ENCODE measurements around the gene PSMC3IP.

Gene PSMC3IP

DNA sequence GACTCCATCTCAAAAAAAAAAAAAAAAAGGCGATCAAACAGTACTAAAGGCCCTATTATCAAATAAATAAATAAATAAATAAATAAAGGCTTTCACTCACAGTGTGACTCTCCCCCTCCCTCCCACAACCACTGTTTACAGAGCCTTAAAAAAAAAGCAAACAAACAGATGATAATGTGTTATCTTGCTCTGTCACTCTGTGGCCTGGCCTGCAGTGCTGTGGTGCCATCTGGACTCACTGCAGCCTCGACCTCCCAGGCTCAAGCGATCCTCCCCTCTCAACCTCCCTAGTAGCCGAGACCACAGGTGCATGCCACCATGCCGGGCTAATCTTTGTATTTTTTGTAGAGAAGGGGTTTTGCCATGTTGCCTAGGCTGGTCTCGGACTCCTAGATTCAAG lies 49.6 kb downstream of the PSMC3IP start:
- H3K4me1 ChIP-seq (ENCODE audit: control insufficient read depth, low read length): peaks cover 23% of the 10 kb centered on the region
- H3K4me2 ChIP-seq (ENCODE audit: low read length): no peak overlapping the region
- peaks cover 7% of the 10 kb centered on the region; the same call in 1 of the 2 replicates for H3K27me3 ChIP-seq (ENCODE audit: control insufficient read depth, low read length)
- no peaks in the 10 kb centered on the region for H3K79me2 ChIP-seq (ENCODE audit: control insufficient read depth, low read length)
- H4K20me1 ChIP-seq (ENCODE audit: control insufficient read depth, insufficient read depth, low read depth, low read length): no peaks in the 10 kb centered on the region
- H3K36me3 ChIP-seq (ENCODE audit: control insufficient read depth, low read length): no peaks in the 10 kb centered on the region
- H3K9me2 ChIP-seq (replicated peaks; ENCODE audit: control insufficient read depth, low read length): no peaks in the 10 kb centered on the region
- no peak overlapping the region for H3K4me3 ChIP-seq (ENCODE audit: low read length)
- H3F3A ChIP-seq (ENCODE audit: control insufficient read depth, insufficient read depth): peaks cover 17% of the 10 kb centered on the region
- H3K9me3 ChIP-seq (ENCODE audit: control insufficient read depth, insufficient read depth, low read length): no peaks in the 10 kb centered on the region
- TF ChIP-seq EZH2phosphoT487 (IDR thresholded peaks at IDR 0.05; ENCODE audit: borderline replicate concordance, low read length): no peak
- TF ChIP-seq, protein P1, sequence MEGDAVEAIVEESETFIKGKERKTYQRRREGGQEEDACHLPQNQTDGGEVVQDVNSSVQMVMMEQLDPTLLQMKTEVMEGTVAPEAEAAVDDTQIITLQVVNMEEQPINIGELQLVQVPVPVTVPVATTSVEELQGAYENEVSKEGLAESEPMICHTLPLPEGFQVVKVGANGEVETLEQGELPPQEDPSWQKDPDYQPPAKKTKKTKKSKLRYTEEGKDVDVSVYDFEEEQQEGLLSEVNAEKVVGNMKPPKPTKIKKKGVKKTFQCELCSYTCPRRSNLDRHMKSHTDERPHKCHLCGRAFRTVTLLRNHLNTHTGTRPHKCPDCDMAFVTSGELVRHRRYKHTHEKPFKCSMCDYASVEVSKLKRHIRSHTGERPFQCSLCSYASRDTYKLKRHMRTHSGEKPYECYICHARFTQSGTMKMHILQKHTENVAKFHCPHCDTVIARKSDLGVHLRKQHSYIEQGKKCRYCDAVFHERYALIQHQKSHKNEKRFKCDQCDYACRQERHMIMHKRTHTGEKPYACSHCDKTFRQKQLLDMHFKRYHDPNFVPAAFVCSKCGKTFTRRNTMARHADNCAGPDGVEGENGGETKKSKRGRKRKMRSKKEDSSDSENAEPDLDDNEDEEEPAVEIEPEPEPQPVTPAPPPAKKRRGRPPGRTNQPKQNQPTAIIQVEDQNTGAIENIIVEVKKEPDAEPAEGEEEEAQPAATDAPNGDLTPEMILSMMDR (IDR thresholded peaks at IDR 0.05; ENCODE audit: low read depth, low read length, poor library complexity, severe bottlenecking): no peak
- no peak overlapping the region for H3K27ac ChIP-seq (ENCODE audit: low read depth, low read length)

DNA sequence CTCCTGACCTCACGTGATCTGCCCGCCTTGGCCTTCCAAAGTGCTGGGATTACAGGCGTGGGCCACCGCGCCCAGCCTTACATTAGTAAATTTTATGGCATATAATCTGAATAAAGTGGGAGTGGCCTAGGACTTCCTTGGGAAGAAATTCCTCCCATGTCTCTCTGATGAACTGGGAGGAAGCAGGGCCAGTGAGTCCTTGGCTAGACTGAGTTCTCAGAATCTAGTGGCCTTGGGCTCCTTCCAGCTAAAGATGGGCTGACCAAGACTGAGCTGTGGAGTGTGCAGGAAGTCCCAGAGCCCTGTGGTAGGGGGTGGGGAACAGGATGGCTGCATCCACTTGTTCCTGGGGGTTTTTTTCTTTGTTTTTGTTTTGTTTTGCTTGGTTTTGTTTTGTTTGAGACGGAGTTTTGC lies 51.5 kb downstream of the PSMC3IP start:
- Histone ChIP-seq H3K4me1 (ENCODE audit: control insufficient read depth, low read length) (peaks cover 13% of the 10 kb centered on the region), H3K9me3 (ENCODE audit: control insufficient read depth, insufficient read depth, low read length) (no peaks in the 10 kb centered on the region), H3K79me2 (ENCODE audit: control insufficient read depth, low read length) (no peaks in the 10 kb centered on the region), H3F3A (ENCODE audit: control insufficient read depth, insufficient read depth) (peaks cover 9% of the 10 kb centered on the region), H3K36me3 (ENCODE audit: control insufficient read depth, low read length) (no peaks in the 10 kb centered on the region), H3K9me2 (replicated peaks; ENCODE audit: control insufficient read depth, low read length) (no peaks in the 10 kb centered on the region), H4K20me1 (ENCODE audit: control insufficient read depth, insufficient read depth, low read depth, low read length) (no peaks in the 10 kb centered on the region), H3K27ac (ENCODE audit: low read depth, low read length) (no peak overlapping the region), H3K27me3 (ENCODE audit: control insufficient read depth, low read length) (peaks cover 7% of the 10 kb centered on the region; the same call in 1 of the 2 replicates), H3K4me2 (ENCODE audit: low read length) (no peak overlapping the region), H3K4me3 (ENCODE audit: low read length) (no peak overlapping the region)
- TF ChIP-seq, protein P1 (IDR thresholded peaks at IDR 0.05; ENCODE audit: low read depth, low read length, poor library complexity, severe bottlenecking): no peak
- TF ChIP-seq EZH2phosphoT487 (IDR thresholded peaks at IDR 0.05; ENCODE audit: borderline replicate concordance, low read length): no peak

DNA sequence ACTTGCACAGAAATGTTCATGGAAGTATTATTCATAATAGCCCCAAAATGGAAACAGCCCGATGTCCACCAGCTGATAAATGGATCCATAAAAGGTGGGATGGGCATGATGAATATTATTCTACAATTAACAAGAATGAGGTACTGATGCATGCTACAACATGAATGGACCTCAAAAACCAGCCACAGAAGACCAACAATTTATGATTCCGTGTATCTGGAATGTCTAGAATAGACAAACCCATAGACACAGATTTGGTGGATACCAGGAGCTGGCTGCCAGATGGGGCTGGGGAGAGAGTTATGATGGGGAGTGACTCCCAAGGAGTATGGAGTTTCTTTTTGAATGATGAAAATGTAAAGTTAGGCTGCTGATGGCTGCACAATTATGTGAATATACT lies 52.3 kb downstream of the PSMC3IP start:
- Histone ChIP-seq H3K27me3 (ENCODE audit: control insufficient read depth, low read length) (peaks cover 9% of the 10 kb centered on the region; the same call in 1 of the 2 replicates), H3K36me3 (ENCODE audit: control insufficient read depth, low read length) (no peaks in the 10 kb centered on the region), H3K27ac (ENCODE audit: low read depth, low read length) (no peak overlapping the region), H3K4me1 (ENCODE audit: control insufficient read depth, low read length) (peaks cover 5% of the 10 kb centered on the region), H3K79me2 (ENCODE audit: control insufficient read depth, low read length) (no peaks in the 10 kb centered on the region), H4K20me1 (ENCODE audit: control insufficient read depth, insufficient read depth, low read depth, low read length) (no peaks in the 10 kb centered on the region), H3F3A (ENCODE audit: control insufficient read depth, insufficient read depth) (peaks cover 2% of the 10 kb centered on the region; the same call in 1 of the 2 replicates), H3K4me3 (ENCODE audit: low read length) (no peak overlapping the region), H3K4me2 (ENCODE audit: low read length) (no peak overlapping the region), H3K9me2 (replicated peaks; ENCODE audit: control insufficient read depth, low read length) (no peaks in the 10 kb centered on the region), H3K9me3 (ENCODE audit: control insufficient read depth, insufficient read depth, low read length) (no peaks in the 10 kb centered on the region)
- TF ChIP-seq EZH2phosphoT487 (IDR thresholded peaks at IDR 0.05; ENCODE audit: borderline replicate concordance, low read length): no peak
- TF ChIP-seq, protein P1 (IDR thresholded peaks at IDR 0.05; ENCODE audit: low read depth, low read length, poor library complexity, severe bottlenecking): no peak

Measured in DOHH2 (cell line).